SIG-M5 treated with dmso at 0.1 percent for 504 hours (cell line): ENCODE results near the gene SFTPB.
A peak's percentile ranks its signal among the peaks of the same experiment; 100 is the strongest.
"Not testable (repeated sequence)": the region's sequence is repeated elsewhere in the genome, so short reads cannot be mapped to it uniquely, and the experiment has no call there.

ENCODE experiments used
- DNase-seq: peaks from one replicate; lab custom pipeline; 2025; ENCODE audit not compliant: unreplicated experiment; lab: John Stamatoyannopoulos, UW

The SFTPB gene

GRCh38 chr2:85614757-85615156, 53.2 kb downstream of the SFTPB start:
- DNase-seq: not testable (repeated sequence)

- DNase-seq: no peak
Observed at GRCh38 chr2:85613717-85614515, 54.1 kb downstream of the SFTPB start.

DNA sequence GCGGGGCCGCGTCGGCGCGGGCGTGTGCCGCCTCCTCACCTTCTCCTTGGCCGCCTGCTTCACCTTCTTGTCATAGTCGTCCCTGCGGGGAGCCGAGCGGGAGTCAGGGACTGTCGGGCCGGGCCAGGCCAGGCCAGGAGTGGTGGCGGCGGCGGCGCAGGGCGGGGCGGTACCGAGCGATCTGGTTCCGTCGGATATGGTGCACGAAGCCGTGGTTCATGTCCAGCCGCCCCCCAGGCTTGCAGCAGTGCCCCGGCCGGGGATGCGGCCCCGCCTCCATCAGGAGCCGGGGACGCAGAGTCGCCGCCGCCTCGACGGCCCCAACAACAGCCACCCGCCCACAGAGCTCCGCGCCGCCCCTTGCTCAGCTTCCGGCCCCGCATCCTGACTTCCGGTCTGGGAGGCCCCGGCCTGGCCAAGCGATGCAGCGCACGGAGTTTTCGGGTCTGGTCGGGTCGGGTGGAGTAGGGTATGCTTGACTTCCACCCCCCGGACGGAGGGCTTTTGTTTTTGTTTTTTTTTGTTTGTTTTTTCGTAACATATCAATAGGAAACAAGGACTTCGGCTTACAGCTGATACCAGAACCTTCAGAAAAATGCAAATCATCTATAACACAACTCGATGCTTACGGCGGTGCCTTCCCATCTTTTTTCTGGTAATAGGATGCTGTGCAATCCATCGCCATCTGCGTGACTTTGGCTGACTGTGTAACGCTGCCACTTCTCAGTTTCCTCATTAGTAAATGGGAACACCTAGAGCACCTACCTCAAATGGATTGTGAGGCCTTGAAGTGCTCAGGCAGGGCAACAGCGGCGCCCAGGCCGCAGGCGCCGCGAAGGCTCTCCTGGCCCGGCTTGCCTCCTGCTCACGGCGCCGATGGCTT, 56.1 kb downstream of the SFTPB start, which contains the start of gene C2orf68:
C2orf68 (minus strand) TSS at position 362 of the 883 bp plus-strand sequence; CDS start at position 280, 82 bp downstream.
- DNase-seq: peak; percentile 85

GRCh38 chr2:85611217-85611704, 56.7 kb downstream of the SFTPB start:
- no peak for DNase-seq
